GM23338 (cell line): ENCODE data around the gene LPCAT3. TPM values are rescaled to one million over a fixed set of nuclear protein-coding genes. Genes with fewer than 3 reads are reported as not detected.

Source experiments
- ATAC-seq: fragments of 200-7000 bp; cut with Tn5 transposase; 3 replicates; pipeline ENCODE4 v1.9.1; 2020
- DNase-seq: peaks from one replicate; pipeline ENCODE4 v3.0.0-alpha.2; 2015; ENCODE audit warnings: low spot score
- H2AFZ ChIP-seq: fragments of 200-600 bp; sonication (generic); 2 replicates; pipeline ENCODE4 v1.8.0; 2016; ENCODE audit warnings: antibody characterized with exemption, mild to moderate bottlenecking, moderate library complexity
- H3F3A ChIP-seq: fragments of 200-600 bp; sonication (generic); replicated peaks from 2 replicates; pipeline ENCODE4 v1.8.0; 2017; ENCODE audit warnings: antibody characterized with exemption, mixed run types, low read depth
- H3K27ac ChIP-seq: fragments of 200-600 bp; sonication (generic); 2 replicates; pipeline ENCODE4 v1.6.1; 2016; ENCODE audit warnings: low read depth
- H3K27me3 ChIP-seq: fragments of 200-600 bp; sonication (generic); 2 replicates; pipeline ENCODE4 v1.8.0; 2016; ENCODE audit warnings: mild to moderate bottlenecking, mixed run types, moderate library complexity; ENCODE audit not compliant: insufficient read depth
- H3K36me3 ChIP-seq: fragments of 200-600 bp; sonication (generic); 2 replicates; pipeline ENCODE4 v1.8.0; 2016; ENCODE audit warnings: mild to moderate bottlenecking; ENCODE audit not compliant: insufficient read depth
- H3K4me1 ChIP-seq: fragments of 200-600 bp; sonication (generic); 2 replicates; pipeline ENCODE4 v1.8.0; 2016; ENCODE audit warnings: mild to moderate bottlenecking, moderate library complexity; ENCODE audit not compliant: insufficient read depth
- H3K4me2 ChIP-seq: fragments of 200-600 bp; sonication (generic); 2 replicates; pipeline ENCODE4 v1.7.1; 2017; ENCODE audit warnings: mixed run types
- H3K4me3 ChIP-seq: fragments of 200-600 bp; sonication (generic); 2 replicates; pipeline ENCODE4 v1.6.1; 2016; ENCODE audit warnings: mixed run types
- H3K79me2 ChIP-seq: fragments of 200-600 bp; sonication (generic); replicated peaks from 2 replicates; pipeline ENCODE4 v1.8.0; 2017; ENCODE audit warnings: mild to moderate bottlenecking; ENCODE audit not compliant: insufficient read depth
- H3K9me2 ChIP-seq: fragments of 200-600 bp; sonication (generic); 2 replicates; pipeline ENCODE4 v1.8.0; 2017; ENCODE audit not compliant: insufficient read depth
- H4K20me1 ChIP-seq: fragments of 200-600 bp; sonication (generic); replicated peaks from 2 replicates; pipeline ENCODE4 v1.8.0; 2017; ENCODE audit warnings: mild to moderate bottlenecking; ENCODE audit not compliant: insufficient read depth
- H3K27ac Mint-ChIP-seq: 2 replicates; pipeline ENCODE4 v1.8.0; 2020; ENCODE audit warnings: inconsistent platforms, mild to moderate bottlenecking, moderate library complexity, mixed read lengths
- H3K27me3 Mint-ChIP-seq: 3 replicates; pipeline ENCODE4 v1.8.0; 2022; ENCODE audit warnings: low read depth, mild to moderate bottlenecking, moderate library complexity, mixed read lengths, inconsistent platforms; ENCODE audit not compliant: insufficient read depth, poor library complexity
- H3K36me3 Mint-ChIP-seq: 3 replicates; pipeline ENCODE4 v1.8.0; 2021; ENCODE audit warnings: low read depth, mild to moderate bottlenecking, inconsistent platforms, moderate library complexity, mixed read lengths
- H3K4me1 Mint-ChIP-seq: 3 replicates; pipeline ENCODE4 v1.8.0; 2020; ENCODE audit warnings: mild to moderate bottlenecking, inconsistent platforms, mixed read lengths
- H3K4me3 Mint-ChIP-seq: 3 replicates; pipeline ENCODE4 v1.8.0; 2021; ENCODE audit warnings: moderate library complexity, mild to moderate bottlenecking, inconsistent platforms, mixed read lengths
- H3K9me3 Mint-ChIP-seq: 3 replicates; pipeline ENCODE4 v1.8.0; 2020; ENCODE audit warnings: moderate library complexity, mild to moderate bottlenecking, inconsistent platforms, mixed read lengths
- CREB1 ChIP-seq: fragments of 250-450 bp; sonication (Bioruptor Pico); IDR thresholded peaks from 2 replicates; pipeline ENCODE4 v1.5.0; 2020; ENCODE audit warnings: low read depth, mild to moderate bottlenecking, moderate library complexity
- EZH2 ChIP-seq: fragments of 200-600 bp; sonication (generic); IDR thresholded peaks from one replicate; pipeline ENCODE4 v1.8.0; 2017; ENCODE audit warnings: antibody characterized with exemption, mild to moderate bottlenecking, low read depth; ENCODE audit not compliant: unreplicated experiment
- JUNB ChIP-seq: IDR thresholded peaks from one replicate; pipeline ENCODE4 v1.6.1; 2016; ENCODE audit warnings: antibody characterized with exemption; ENCODE audit not compliant: unreplicated experiment
- NANOG ChIP-seq: IDR thresholded peaks from 2 replicates; pipeline ENCODE4 v1.6.1; 2016; ENCODE audit warnings: antibody characterized with exemption, borderline replicate concordance
- POLR2AphosphoS5 ChIP-seq: IDR thresholded peaks from 2 replicates; pipeline ENCODE4 v1.6.1; 2016; ENCODE audit warnings: antibody characterized with exemption, low read depth
- ZNF114 ChIP-seq: fragments of 250-450 bp; sonication (Bioruptor Pico); IDR thresholded peaks from 2 replicates; pipeline ENCODE4 v1.5.0; 2020; ENCODE audit warnings: mild to moderate bottlenecking, moderate library complexity
- polyA plus RNA-seq: library from polyadenylated mRNA; unstranded; fragments of >200 nt; fragmentation: Nextera tagmentation; extraction: Ambion mirVana; gene quantifications from 2 replicates; pipeline ENCODE4 v1.2.1, GENCODE V29; 2016
- total RNA-seq: library from RNA; depleted of rRNA; stranded (reverse); fragments of >200 nt; shearing (Covaris generic); gene quantifications from 2 replicates; pipeline ENCODE4 v1.2.3, GENCODE V29; 2014
- TF ChIP-seq, protein P1 (sequence below): fragments of 250-450 bp; sonication (Bioruptor Pico); IDR thresholded peaks from 2 replicates; pipeline ENCODE4 v1.5.0; 2020; ENCODE audit warnings: mild to moderate bottlenecking, moderate library complexity

The LPCAT3 gene
- total and polyA plus RNA-seq, 2 experiments from 2014 or later, result 21.4 to 51.5 TPM

DNA sequence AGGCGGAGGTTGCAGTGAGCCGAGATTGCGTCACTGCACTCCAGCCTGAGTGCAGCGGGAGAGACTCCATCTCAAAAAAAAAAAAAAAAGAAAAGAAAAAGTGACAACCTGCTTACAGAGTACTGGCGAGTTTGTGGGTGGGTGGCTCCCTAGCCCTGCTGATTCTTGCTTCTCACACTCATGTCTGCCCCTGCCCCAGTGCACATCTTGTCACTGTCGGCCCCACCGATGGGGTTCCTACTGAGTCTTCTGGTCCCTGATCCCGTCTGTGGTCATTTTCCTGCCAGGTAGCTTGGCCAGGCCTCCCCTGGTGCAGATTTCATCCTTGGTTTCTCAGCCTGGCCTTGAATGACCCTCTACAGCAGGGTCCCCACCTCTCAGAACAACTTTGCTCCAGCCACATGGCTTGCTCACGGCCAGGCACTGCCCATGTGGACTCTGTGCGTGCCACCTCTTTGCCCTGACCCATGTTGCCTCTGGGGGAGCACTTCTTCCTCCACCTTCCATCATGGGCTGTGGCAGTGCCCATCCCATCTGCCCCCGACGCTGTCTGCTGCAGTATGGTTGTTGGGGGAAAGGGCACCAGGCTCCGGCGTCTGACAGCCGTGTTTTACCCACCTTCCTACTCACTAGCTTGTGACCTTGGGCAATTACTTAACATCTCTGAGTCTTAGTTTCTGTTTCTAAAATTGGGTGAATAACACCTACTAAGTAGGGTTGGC is 69.2 kb downstream of the LPCAT3 start:
- H3K27ac Mint-ChIP-seq, result no peak overlapping the region
- no peaks in the 10 kb centered on the region for H4K20me1 ChIP-seq
- no peak overlapping the region for H3K4me3 ChIP-seq
- TF ChIP-seq CREB1 (CRISPR knock-in tag), result no peak
- TF ChIP-seq EZH2, result no peak
- TF ChIP-seq JUNB, result no peak
- TF ChIP-seq NANOG, result no peak
- TF ChIP-seq ZNF114 (CRISPR knock-in tag), result no peak
- TF ChIP-seq, protein P1, sequence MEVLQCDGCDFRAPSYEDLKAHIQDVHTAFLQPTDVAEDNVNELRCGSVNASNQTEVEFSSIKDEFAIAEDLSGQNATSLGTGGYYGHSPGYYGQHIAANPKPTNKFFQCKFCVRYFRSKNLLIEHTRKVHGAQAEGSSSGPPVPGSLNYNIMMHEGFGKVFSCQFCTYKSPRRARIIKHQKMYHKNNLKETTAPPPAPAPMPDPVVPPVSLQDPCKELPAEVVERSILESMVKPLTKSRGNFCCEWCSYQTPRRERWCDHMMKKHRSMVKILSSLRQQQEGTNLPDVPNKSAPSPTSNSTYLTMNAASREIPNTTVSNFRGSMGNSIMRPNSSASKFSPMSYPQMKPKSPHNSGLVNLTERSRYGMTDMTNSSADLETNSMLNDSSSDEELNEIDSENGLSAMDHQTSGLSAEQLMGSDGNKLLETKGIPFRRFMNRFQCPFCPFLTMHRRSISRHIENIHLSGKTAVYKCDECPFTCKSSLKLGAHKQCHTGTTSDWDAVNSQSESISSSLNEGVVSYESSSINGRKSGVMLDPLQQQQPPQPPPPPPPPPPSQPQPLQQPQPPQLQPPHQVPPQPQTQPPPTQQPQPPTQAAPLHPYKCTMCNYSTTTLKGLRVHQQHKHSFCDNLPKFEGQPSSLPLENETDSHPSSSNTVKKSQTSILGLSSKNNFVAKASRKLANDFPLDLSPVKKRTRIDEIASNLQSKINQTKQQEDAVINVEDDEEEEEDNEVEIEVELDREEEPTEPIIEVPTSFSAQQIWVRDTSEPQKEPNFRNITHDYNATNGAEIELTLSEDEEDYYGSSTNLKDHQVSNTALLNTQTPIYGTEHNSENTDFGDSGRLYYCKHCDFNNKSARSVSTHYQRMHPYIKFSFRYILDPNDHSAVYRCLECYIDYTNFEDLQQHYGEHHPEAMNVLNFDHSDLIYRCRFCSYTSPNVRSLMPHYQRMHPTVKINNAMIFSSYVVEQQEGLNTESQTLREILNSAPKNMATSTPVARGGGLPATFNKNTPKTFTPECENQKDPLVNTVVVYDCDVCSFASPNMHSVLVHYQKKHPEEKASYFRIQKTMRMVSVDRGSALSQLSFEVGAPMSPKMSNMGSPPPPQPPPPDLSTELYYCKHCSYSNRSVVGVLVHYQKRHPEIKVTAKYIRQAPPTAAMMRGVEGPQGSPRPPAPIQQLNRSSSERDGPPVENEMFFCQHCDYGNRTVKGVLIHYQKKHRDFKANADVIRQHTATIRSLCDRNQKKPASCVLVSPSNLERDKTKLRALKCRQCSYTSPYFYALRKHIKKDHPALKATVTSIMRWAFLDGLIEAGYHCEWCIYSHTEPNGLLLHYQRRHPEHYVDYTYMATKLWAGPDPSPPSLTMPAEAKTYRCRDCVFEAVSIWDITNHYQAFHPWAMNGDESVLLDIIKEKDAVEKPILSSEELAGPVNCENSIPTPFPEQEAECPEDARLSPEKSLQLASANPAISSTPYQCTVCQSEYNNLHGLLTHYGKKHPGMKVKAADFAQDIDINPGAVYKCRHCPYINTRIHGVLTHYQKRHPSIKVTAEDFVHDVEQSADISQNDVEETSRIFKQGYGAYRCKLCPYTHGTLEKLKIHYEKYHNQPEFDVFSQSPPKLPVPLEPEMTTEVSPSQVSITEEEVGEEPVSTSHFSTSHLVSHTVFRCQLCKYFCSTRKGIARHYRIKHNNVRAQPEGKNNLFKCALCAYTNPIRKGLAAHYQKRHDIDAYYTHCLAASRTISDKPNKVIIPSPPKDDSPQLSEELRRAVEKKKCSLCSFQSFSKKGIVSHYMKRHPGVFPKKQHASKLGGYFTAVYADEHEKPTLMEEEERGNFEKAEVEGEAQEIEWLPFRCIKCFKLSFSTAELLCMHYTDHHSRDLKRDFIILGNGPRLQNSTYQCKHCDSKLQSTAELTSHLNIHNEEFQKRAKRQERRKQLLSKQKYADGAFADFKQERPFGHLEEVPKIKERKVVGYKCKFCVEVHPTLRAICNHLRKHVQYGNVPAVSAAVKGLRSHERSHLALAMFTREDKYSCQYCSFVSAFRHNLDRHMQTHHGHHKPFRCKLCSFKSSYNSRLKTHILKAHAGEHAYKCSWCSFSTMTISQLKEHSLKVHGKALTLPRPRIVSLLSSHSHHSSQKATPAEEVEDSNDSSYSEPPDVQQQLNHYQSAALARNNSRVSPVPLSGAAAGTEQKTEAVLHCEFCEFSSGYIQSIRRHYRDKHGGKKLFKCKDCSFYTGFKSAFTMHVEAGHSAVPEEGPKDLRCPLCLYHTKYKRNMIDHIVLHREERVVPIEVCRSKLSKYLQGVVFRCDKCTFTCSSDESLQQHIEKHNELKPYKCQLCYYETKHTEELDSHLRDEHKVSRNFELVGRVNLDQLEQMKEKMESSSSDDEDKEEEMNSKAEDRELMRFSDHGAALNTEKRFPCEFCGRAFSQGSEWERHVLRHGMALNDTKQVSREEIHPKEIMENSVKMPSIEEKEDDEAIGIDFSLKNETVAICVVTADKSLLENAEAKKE, result no peak
- TF ChIP-seq POLR2AphosphoS5, result no peak
- H3K27me3 Mint-ChIP-seq, result peaks cover 40% of the 10 kb centered on the region
- 0 out of 2 replicates have a peak, but pooled peaks cover 5% of the 10 kb centered on the region for H3K79me2 ChIP-seq
- no peak for DNase-seq
- H3F3A ChIP-seq, result peaks cover 20% of the 10 kb centered on the region
- H3K36me3 ChIP-seq, result no peaks in the 10 kb centered on the region
- H3K27me3 ChIP-seq, result no peaks in the 10 kb centered on the region
- H3K4me1 Mint-ChIP-seq, result peaks cover 49% of the 10 kb centered on the region
- no peak for ATAC-seq
- no peaks in the 10 kb centered on the region for H3K9me2 ChIP-seq
- no peaks in the 10 kb centered on the region for H3K36me3 Mint-ChIP-seq
- peaks cover 30% of the 10 kb centered on the region for H3K4me1 ChIP-seq
- no peak overlapping the region for H2AFZ ChIP-seq
- no peak overlapping the region for H3K4me2 ChIP-seq
- H3K9me3 Mint-ChIP-seq, result peaks cover 2% of the 10 kb centered on the region; the same call in 2 of the 3 replicates
- peak overlapping the region; percentile 17; the same call in 1 of the 3 replicates for H3K4me3 Mint-ChIP-seq
- no peak overlapping the region for H3K27ac ChIP-seq
